Activated T-cell treated with anti-CD3 and anti-CD28 coated beads for 1 hour (primary cell): ENCODE data around the gene SEPHS1.

Experiments used
- DNase-seq: peaks from one replicate; pipeline ENCODE4 v3.0.0-alpha.2; 2020; ENCODE audit warnings: low read depth

SEPHS1 gene

DNA sequence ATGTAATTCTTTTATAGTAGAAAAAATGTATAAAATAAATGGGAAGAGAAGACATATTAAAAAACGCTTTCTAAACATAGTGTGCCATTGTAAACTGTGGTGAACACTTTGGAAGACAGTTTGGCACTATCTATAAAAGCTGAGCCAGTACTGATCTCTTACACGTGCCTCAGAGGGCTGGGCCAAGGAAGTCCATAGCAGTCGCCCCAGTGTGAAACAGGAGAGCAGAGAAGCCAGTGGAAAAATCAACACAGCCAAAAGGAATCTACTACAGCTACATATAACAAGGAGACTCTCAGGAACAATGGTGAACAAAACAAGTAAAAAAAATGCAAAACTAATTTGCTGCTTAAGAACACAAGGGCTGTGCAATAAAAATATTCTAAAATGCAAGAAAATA lies 20.6 kb downstream of the SEPHS1 start:
- no peak for DNase-seq

DNA sequence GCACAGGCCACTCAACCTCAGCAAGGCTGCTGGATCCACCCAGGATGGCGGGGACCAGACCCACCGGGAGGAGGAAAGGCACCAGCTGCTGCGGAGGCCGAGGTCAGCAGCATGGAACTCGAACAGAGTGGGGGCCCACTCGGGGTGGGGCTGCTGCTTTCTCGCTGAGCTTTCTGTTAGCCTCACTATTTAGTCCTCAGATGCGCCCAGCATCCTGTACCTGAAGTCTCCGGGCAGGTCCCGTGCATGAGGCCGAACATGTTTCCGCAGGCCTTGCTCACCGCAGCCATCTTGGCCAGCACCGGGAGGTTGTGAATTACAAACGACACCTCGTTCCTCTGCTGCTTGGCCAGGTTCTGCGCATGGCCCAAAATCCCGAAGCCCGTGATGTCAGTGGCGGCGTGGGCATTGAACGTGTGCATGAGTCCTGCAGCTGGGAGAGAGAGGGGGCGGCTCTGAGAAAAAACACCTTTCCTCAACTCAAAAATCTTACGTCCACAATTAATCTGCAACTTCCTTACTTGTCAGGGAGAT lies 25.4 kb downstream of the SEPHS1 start:
- no peak for DNase-seq

DNA sequence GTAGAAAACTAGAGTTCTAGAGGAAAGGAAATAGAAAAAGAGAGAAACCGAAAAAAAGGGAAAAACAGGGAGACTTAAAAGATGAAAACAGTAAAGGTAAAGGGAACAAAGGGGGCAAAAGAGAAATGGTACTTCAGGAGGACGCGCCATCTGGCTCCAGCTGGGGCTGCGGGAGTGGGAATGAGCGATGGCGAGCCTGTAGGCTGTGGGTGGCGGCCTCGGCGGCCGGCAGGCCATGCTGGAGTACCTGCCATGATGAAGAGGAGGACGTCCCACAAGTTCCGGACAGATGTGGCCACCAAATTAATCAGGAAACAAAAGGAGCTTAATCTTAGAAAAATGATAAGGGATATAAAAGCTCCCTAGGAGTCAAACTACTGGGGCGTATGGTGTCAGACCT lies 26.5 kb downstream of the SEPHS1 start:
- no peak for DNase-seq

DNA sequence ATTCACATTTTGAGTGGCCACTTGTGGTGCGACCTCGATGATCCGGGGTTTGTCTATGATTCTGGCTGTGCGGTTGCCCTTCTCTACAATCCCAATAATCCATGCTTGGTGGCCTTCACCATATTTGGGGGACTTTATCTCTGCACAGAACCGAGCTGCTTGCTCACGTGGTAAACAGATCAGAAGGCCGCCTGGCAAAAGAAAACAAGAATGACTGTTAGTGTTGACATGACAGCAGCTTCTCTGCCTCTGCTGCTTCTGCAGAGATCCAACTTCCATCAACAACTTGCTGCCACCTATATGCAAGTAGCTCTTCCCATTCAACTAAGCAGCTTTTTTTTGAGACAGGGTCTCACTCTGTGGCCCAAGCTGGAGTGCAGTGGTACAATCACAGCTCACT lies 28.9 kb downstream of the SEPHS1 start:
- no peak for DNase-seq

GRCh38 chr10:13317474-13317873 lies 30.6 kb downstream of the SEPHS1 start:
- no peak for DNase-seq

DNA sequence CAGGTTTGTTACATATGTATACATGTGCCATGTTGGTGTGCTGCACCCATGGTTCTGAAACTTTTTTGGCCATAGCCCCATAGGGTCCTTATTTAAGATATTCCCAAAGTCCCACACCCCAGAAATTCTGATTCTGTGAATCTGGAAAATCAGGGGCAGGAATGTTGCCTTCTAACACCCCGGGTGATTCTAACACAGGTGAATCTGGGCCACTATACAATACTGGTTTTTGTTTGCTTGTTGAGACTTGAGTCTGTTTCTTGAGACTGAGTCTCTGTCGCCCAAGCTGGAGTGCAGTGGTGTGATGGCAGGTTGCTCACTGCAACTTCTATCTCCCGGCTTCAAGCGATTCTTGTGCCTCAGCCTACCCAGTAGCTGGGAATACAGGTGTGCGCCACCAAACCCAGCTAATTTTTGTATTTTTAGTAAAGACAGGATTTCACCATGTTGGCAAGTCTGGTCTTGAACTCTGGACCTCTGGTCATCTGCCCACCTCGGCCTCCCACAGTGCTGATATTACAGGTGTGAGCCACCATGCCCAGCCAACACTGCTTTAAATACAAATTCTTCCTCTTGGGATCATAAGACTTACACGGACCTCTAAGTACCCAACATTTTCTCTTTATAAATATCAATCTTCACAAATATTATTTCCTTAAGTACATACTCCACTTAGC lies 31.3 kb downstream of the SEPHS1 start:
- DNase-seq = no peak

- no peak for DNase-seq
Observed at GRCh38 chr10:13315361-13315760, 32.7 kb downstream of the SEPHS1 start.

- no peak for DNase-seq
Observed at GRCh38 chr10:13311177-13311575, 36.9 kb downstream of the SEPHS1 start.

DNA sequence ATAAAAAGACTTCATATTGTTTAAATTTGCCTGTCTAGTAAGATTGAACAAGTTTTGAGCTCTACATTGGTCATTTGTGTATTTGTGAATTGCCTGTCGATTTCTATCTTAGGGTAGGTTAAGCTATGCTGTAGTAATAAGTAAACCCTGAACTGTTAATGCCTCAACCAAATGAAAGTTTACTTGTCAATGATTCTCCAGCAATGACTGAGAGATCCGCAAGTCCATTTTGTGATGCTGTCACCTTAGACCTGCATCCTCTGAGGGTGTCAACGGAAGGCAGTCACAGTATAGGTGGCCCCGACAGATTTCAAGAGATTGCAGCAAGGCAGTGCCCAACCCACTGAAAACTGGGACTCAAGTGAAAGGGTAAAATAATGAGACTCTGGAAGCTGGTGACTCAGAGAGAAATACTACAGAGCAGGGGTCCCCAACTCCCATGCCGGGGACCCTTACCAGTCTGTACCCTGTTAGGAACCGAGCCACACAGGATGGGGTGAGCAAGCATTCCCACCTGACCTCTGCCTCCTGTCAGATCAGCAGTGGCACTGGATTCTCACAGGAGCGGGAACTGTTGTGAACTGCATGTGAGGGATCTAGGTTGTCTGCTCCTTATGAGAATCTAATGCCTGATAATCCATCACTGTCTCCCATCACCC lies 37.4 kb downstream of the SEPHS1 start:
- no peak for DNase-seq

DNA sequence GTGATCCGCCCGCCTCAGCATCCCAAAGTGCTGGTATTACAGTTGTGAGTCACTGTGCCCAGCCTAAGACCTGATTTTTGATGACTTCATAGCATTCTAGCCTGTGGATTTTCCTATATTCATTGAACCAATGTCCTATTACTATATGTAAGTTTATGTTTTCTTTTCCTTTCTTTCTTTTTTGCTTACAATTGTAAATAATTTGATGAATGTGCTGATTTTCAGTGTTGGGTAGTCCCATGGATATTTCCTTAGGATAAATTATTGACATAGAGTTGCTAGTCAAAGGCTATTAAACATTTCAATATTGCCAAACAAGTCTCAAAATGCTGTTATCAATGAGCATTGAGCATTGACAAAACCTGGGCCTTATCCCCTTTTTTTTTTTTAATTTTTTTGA lies 38.3 kb downstream of the SEPHS1 start:
- DNase-seq = no peak

GRCh38 chr10:13308096-13308495 lies 40.0 kb downstream of the SEPHS1 start:
- no peak for DNase-seq

- DNase-seq = no peak
Observed at GRCh38 chr10:13306103-13306502, 42.0 kb downstream of the SEPHS1 start.

GRCh38 chr10:13302821-13303555 lies 45.1 kb downstream of the SEPHS1 start:
- no peak for DNase-seq

DNA sequence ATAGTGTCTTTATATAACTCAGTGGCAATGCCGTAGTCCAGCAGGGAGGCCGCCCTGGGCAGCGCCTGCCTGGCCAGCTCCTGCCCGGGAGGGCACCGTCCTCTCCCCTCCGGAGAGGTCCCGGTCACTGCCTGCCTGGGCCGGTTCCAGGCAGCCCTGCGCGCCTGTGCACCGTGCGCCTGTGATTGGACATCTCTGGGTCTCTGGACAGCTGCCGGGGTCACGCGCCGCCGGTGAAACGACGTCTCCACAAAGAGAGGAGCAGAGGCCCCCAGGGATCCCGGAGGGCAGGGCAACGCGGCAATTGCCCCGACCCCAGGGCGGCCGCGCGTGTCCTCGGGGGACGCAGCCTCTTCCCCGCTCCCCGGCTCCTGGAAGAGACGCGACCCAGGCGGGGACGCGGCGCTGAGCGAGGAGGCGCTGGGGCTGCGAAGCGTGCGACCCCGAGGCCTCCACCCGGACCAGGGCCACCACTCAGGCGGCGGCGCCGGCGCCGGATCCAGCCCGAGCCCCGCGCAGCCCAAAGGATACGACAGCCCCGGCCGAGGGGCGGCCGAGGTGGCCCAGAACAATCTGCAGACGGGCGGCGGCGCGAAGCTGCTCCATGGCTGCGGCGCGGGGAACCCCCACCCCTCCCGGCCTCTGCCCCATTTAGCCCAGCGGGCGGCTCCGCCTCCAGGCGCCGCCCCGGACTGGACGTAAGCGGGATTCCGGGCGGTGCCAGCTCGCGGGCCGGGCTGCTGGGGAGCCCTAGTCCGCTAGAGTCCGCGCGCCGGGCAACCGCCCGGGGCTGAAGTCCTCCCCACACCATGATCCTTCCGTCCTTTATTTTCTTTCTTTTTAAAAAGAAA lies 48.4 kb downstream of the SEPHS1 start, which contains the start of gene PHYH:
Gene PHYH (minus strand): TSS at position 628 of the 851 bp plus-strand sequence. CDS start 22 bp downstream, at position 606.
- DNase-seq = peak; percentile 73

GRCh38 chr10:13298748-13299436 lies 49.2 kb downstream of the SEPHS1 start:
- DNase-seq = no peak

DNA sequence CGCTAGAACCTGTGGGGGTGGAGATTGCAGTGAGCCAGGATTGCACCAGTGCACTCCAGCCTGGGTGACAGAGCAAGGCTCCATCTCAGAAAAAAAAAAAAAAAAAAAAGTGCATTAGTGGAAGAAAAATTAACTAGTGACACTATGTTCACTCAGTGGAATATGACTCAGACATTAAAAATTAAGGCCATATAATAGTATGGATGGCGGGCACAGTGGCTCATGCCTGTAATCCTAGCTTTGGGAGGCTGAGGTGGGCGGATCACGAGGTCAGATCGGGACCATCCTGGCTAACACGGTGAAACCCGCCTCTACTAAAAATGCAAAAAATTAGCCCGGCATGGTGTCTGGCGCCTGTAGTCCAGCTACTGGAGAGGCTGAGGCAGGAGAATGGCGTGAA lies 51.6 kb downstream of the SEPHS1 start:
- DNase-seq = no peak

DNA sequence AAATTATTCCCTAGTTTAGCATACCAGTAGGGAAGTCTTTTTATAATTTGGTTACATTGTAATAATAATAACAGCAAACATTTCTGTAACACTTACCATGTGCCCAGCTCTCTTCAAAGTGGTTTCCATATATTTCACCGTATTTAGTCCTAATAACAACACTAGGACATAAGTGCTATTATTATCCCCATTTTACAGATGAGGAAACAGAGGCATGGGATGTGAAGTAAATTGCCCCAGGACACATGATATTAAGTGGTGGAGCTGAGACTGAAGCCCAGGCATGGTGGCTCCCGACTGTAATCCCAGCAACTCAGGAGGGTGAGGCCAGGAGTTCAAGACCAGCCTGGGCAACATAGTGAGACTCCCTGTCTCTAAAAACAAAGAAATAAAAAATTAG lies 53.3 kb downstream of the SEPHS1 start:
- no peak for DNase-seq

- DNase-seq = no peak
Observed at GRCh38 chr10:13291821-13292773, 56.0 kb downstream of the SEPHS1 start.

- DNase-seq = no peak
Observed at GRCh38 chr10:13291061-13291460, 57.0 kb downstream of the SEPHS1 start.

DNA sequence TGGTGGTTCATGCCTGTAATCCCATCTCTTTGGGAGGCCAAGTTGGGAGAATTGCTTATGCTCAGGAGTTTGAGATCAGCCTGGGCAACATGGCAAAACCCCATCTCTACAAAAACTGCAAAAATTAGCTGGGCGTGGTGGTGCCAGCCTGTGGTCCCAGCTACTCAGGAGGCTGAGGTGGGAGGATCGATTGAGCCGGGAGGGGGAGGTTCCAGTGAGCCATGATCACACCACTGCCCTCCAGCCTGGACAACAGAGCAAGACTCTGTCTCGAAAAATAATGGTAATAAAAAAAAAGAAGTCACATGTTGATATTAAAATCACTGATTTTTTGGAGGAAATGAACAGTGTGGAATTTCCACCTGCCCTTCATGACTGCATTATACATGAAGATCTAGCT lies 64.0 kb downstream of the SEPHS1 start:
- DNase-seq = no peak
